Caco-2 (cell line): ENCODE data around the gene KLHL17. TPM values are rescaled to one million over a fixed set of nuclear protein-coding genes. Genes with fewer than 3 reads are reported as not detected.
"Not testable (repeated sequence)": the region's sequence is repeated elsewhere in the genome, so short reads cannot be mapped to it uniquely, and the experiment has no call there.

ENCODE experiments used
- BruUV-seq: library from RNA; stranded (reverse); fragments of 400-500 nt; replicated peaks from 2 replicates; lab custom pipeline; 2021; lab: Mats Ljungman, UMichigan
- CTCF ChIA-PET: fragments of 300-600 bp; sonication (Branson Sonifier 250); formaldehyde crosslinking; loops from one replicate; lab custom pipeline; 2022; ENCODE audit warnings: antibody characterized with exemption; lab: Charles Lee
- POLR2A ChIA-PET: fragments of 300-600 bp; sonication (Branson Sonifier 250); formaldehyde crosslinking; loops from one replicate; lab custom pipeline; 2022; ENCODE audit warnings: antibody characterized with exemption; lab: Charles Lee
- DNase-seq, 2 experiments: peaks; one replicate each; pipeline versions ENCODE4 v3.0.0 to v3.0.0-alpha.2; 2020 to 2022
- H3K27me3 ChIP-seq: replicated peaks from 2 replicates; pipeline ENCODE4 v1.6.0; 2011; ENCODE audit warnings: low read length; ENCODE audit not compliant: control insufficient read depth, insufficient read depth
- H3K36me3 ChIP-seq: 2 replicates; pipeline ENCODE4 v1.5.1; 2011; ENCODE audit warnings: low read length; ENCODE audit not compliant: control insufficient read depth, insufficient read depth
- H3K4me1 ChIP-seq: fragments of 250-450 bp; sonication (Bioruptor Pico); 2 replicates; pipeline ENCODE4 v1.5.1; 2020; ENCODE audit warnings: mild to moderate bottlenecking
- H3K4me3 ChIP-seq: 2 replicates; pipeline ENCODE4 v1.5.1; 2011; ENCODE audit warnings: low read depth, mild to moderate bottlenecking, control low read depth, low read length
- H3K9me3 ChIP-seq: fragments of 250-450 bp; sonication (Bioruptor Pico); 2 replicates; pipeline ENCODE4 v1.5.1; 2020; ENCODE audit warnings: mild to moderate bottlenecking, moderate library complexity
- H3K27ac Mint-ChIP-seq: one replicate; pipeline ENCODE4 v1.8.0; 2022; ENCODE audit warnings: mixed read lengths; ENCODE audit not compliant: unreplicated experiment
- H3K27me3 Mint-ChIP-seq: one replicate; pipeline ENCODE4 v1.8.0; 2022; ENCODE audit warnings: mixed read lengths; ENCODE audit not compliant: insufficient read depth, unreplicated experiment
- H3K36me3 Mint-ChIP-seq: one replicate; pipeline ENCODE4 v1.8.0; 2022; ENCODE audit warnings: mild to moderate bottlenecking, mixed read lengths; ENCODE audit not compliant: insufficient read depth, unreplicated experiment
- H3K4me1 Mint-ChIP-seq: one replicate; pipeline ENCODE4 v1.8.0; 2022; ENCODE audit warnings: low read depth, mixed read lengths; ENCODE audit not compliant: unreplicated experiment
- H3K4me3 Mint-ChIP-seq: one replicate; pipeline ENCODE4 v1.8.0; 2022; ENCODE audit warnings: mild to moderate bottlenecking, moderate library complexity, mixed read lengths; ENCODE audit not compliant: unreplicated experiment
- H3K9me3 Mint-ChIP-seq: one replicate; pipeline ENCODE4 v1.8.0; 2022; ENCODE audit warnings: mixed read lengths; ENCODE audit not compliant: unreplicated experiment
- CTCF ChIP-seq, 2 experiments: fragments of 200-600 bp in 1 of 2; IDR thresholded peaks; 1 replicate in 1 of 2; 2 replicates in 1 of 2; pipeline versions ENCODE4 v1.5.1 to v1.8.0; 2011 to 2022; ENCODE audit warnings: antibody characterized with exemption in 1 of 2, control low read depth in 1 of 2, inconsistent platforms in 1 of 2, low read depth in 1 of 2, low read length in 1 of 2, mild to moderate bottlenecking in 1 of 2, moderate library complexity in 1 of 2; ENCODE audit not compliant: insufficient read depth in 1 of 2, severe bottlenecking in 1 of 2, unreplicated experiment in 1 of 2
- intact Hi-C: fragments of 100-400 bp; cut with micrococcal nuclease; formaldehyde crosslinking; loops from one replicate; pipeline ENCODE4 v1.10.0; 2022; ENCODE audit not compliant: unreplicated experiment
- total RNA-seq: library from RNA; stranded (reverse); gene quantifications from 2 replicates; pipeline ENCODE4 v1.2.3, GENCODE V29; 2022

KLHL17 gene
- total RNA-seq, 1 experiment from 2014 or later, result 33.1 TPM

GRCh38 chr1:975365-975764 is 15.0 kb downstream of the KLHL17 start:
- Mint-ChIP-seq H3K36me3 (peaks cover 9% of the 10 kb centered on the region), H3K27me3 (no peaks in the 10 kb centered on the region), H3K4me3 (peak overlapping the region; percentile 67), H3K4me1 (peaks cover 11% of the 10 kb centered on the region), H3K27ac (peak overlapping the region; percentile 4), H3K9me3 (no peaks in the 10 kb centered on the region)
- H3K36me3 ChIP-seq, result no peaks in the 10 kb centered on the region
- no peak for TF ChIP-seq CTCF (IDR thresholded peaks at IDR 0.05; ENCODE audit: insufficient read depth in 1 of 2, low read depth in 1 of 2, low read length in 1 of 2, severe bottlenecking in 1 of 2, unreplicated experiment in 1 of 2)
- ChIA-PET CTCF (interaction anchor here (0.7 to 1.5 kb wide), 2 partner anchors 8 to 42 kb away, joined by 3 to 8 read pairs; partner anchors contain the start of gene PLEKHN1), POLR2A (no interaction called here)
- H3K9me3 ChIP-seq, result no peaks in the 10 kb centered on the region
- intact Hi-C loops, result no loop called here
- DNase-seq, result no peak
- peak overlapping the region; percentile 48; the same call in 1 of the 2 replicates for H3K4me3 ChIP-seq
- no peaks in the 10 kb centered on the region for H3K27me3 ChIP-seq
- peaks cover 5% of the 10 kb centered on the region; the same call in 1 of the 2 replicates for H3K4me1 ChIP-seq
- no TSS peak for BruUV-seq

GRCh38 chr1:975896-976683 is 15.7 kb downstream of the KLHL17 start:
- peak overlapping the region; percentile 4 for H3K27ac Mint-ChIP-seq
- TF ChIP-seq CTCF (IDR thresholded peaks at IDR 0.05; ENCODE audit: insufficient read depth in 1 of 2, low read depth in 1 of 2, low read length in 1 of 2, severe bottlenecking in 1 of 2, unreplicated experiment in 1 of 2), result peak; percentile 45 to 48
- DNase-seq, result peak; percentile 82 to 87

GRCh38 chr1:976791-977190 is 16.4 kb downstream of the KLHL17 start:
- H3K4me1 ChIP-seq, POLR2A ChIA-PET, intact Hi-C loops, DNase-seq, H3K4me3 Mint-ChIP-seq, H3K27me3 ChIP-seq, H3K36me3 ChIP-seq, H3K27ac Mint-ChIP-seq, H3K27me3 Mint-ChIP-seq, H3K36me3 Mint-ChIP-seq, H3K9me3 ChIP-seq, H3K9me3 Mint-ChIP-seq, BruUV-seq: not testable (repeated sequence)
- H3K4me1 Mint-ChIP-seq, result peaks cover 11% of the 10 kb centered on the region
- CTCF ChIA-PET, result interaction anchor here (1.5 kb wide), 1 partner anchor 10 kb away, joined by 8 read pairs; the partner anchor contains the start of gene PLEKHN1
- H3K4me3 ChIP-seq, result peak overlapping the region; percentile 48; the same call in 1 of the 2 replicates

More at GRCh38 chr1:975896-976683, 15.7 kb downstream of the KLHL17 start:
- Histone ChIP-seq H3K4me1 (peaks cover 5% of the 10 kb centered on the region; the same call in 1 of the 2 replicates), H3K9me3 (no peaks in the 10 kb centered on the region), H3K27me3 (no peaks in the 10 kb centered on the region), H3K36me3 (no peaks in the 10 kb centered on the region), H3K4me3 (peak overlapping the region; percentile 48)
- CTCF ChIA-PET, result interaction anchor here (0.5 to 1.5 kb wide), 3 partner anchors 9 to 62 kb away, joined by 3 to 8 read pairs (median 5); partner anchors contain the start of gene PLEKHN1
- intact Hi-C loops, result no loop called here
- H3K36me3 Mint-ChIP-seq, result peaks cover 9% of the 10 kb centered on the region
- H3K9me3 Mint-ChIP-seq, result no peaks in the 10 kb centered on the region
- peak overlapping the region; percentile 67 for H3K4me3 Mint-ChIP-seq
- BruUV-seq, result no TSS peak
- peaks cover 11% of the 10 kb centered on the region for H3K4me1 Mint-ChIP-seq
- POLR2A ChIA-PET, result interaction anchor here (0.7 to 0.8 kb wide), 2 partner anchors 9 to 30 kb away, joined by 3 to 4 read pairs; partner anchors contain the start of gene PLEKHN1
- H3K27me3 Mint-ChIP-seq, result no peaks in the 10 kb centered on the region
